ENCODE measurements around the gene MAD1L1.

The MAD1L1 gene

DNA sequence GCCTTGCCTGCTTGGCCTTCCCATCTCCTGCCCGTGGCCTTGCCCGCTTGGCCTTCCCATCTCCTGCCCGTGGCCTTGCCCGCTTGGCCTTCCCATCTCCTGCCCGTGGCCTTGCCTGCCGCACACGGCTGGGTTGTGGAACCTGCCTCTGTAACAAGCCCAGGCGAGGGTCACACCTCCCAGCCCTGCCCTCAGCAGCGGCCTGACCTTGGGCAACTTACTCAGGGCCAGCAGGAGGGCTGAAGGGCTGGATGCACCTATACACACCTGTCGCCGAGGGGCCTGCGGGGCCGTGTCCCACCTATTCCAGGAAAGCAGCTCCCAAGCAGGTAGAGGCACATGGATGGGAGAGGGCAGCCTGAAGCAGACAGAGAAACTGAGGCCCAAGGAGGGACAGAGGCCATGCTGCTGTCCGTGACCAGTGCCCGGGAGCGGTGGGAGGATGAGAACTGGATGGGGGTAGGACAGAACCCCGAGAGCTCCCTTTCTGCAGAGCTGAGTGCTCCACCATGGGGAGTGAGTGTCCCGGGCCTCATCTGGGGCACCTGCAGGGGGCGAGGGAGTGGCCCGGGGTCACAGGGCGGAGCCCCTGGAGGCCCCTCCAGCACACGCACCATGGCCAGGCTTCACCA, 285.0 kb downstream of the MAD1L1 start:
- no peak overlapping the region for H3K27ac ChIP-seq
- no peak for DNase-seq (ENCODE audit: low spot score)
- no peak for TF ChIP-seq CTCF (conservative IDR thresholded peaks at IDR 0.05; ENCODE audit: low read depth)
- CTCF ChIA-PET: no interaction called here
- POLR2A ChIA-PET (ENCODE audit: low non-redundant PET): no interaction called here

- CTCF ChIA-PET: no interaction called here
- POLR2A ChIA-PET (ENCODE audit: low non-redundant PET): no interaction called here
- TF ChIP-seq CTCF (conservative IDR thresholded peaks at IDR 0.05; ENCODE audit: low read depth): no peak
- H3K27ac ChIP-seq: no peak overlapping the region
- no peak for DNase-seq (ENCODE audit: low spot score)
Observed at GRCh38 chr7:1946773-1947450, 285.8 kb downstream of the MAD1L1 start.

DNA sequence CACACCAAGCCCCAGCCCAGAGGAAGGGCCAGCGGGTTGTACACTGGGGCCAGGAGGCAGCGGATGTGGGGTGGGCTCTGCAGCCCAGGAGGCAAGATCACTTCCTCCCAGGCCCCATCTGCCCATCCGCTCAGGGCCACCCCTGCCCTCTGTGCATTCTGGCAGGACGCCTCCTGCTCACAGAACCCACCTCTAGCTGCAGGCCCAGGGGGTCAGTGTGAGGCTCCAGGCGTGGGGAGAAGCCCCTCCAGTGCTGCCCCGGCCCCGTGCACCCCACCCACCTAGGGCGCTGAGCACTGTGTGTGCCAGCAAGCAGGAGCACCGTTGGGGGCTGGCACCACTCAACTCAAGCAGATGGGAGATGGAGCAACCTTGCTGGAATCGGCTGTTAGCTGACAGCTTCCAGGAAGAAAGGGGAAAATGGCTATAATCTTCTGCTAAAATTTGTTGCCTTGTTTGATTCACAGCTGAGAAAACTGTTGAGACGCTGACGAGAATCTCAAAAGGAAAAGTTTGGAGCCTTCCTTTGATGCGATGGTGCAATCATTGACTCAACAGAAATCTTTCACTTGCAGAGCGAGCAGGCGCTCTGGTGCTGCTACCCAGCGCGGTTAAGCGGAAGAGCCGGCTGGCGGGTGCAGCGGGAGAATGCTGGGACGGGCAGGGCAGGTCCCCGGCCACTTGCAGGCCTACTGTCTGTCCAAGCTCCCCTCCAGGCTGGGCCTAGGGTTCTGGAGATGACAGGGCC, 286.5 kb downstream of the MAD1L1 start:
- POLR2A ChIA-PET (ENCODE audit: low non-redundant PET): no interaction called here
- no peak for TF ChIP-seq CTCF (conservative IDR thresholded peaks at IDR 0.05; ENCODE audit: low read depth)
- CTCF ChIA-PET: no interaction called here
- no peak for DNase-seq (ENCODE audit: low spot score)
- no peak overlapping the region for H3K27ac ChIP-seq

DNA sequence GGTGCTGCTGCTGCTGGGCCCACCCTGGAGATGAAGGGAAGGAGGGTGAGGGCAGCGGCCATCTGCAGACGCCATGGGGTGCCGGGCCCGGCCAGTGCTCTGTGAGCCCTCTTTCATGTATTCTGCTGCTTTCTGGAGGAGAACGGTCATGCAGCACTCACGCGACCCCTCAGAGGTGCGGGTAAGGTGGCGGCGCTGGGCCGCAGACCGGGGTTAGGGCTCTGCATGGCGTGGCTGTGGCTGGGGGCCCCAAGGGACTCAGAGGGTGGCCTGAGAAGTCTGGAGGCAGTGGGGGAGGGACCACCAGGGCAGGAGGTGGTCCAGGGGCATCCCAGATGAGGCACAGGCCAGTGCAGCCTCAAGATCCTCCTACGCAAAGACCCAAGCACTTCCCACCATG, 287.2 kb downstream of the MAD1L1 start:
- no peak for DNase-seq (ENCODE audit: low spot score)
- H3K27ac ChIP-seq: no peak overlapping the region
- ChIA-PET CTCF (no interaction called here), POLR2A (ENCODE audit: low non-redundant PET) (no interaction called here)
- TF ChIP-seq CTCF (conservative IDR thresholded peaks at IDR 0.05; ENCODE audit: low read depth): no peak

- ChIA-PET CTCF (no interaction called here), POLR2A (ENCODE audit: low non-redundant PET) (no interaction called here)
- H3K27ac ChIP-seq: no peak overlapping the region
- no peak for DNase-seq (ENCODE audit: low spot score)
- no peak for TF ChIP-seq CTCF (conservative IDR thresholded peaks at IDR 0.05; ENCODE audit: low read depth)
Observed at GRCh38 chr7:1944619-1945210, 288.0 kb downstream of the MAD1L1 start.

DNA sequence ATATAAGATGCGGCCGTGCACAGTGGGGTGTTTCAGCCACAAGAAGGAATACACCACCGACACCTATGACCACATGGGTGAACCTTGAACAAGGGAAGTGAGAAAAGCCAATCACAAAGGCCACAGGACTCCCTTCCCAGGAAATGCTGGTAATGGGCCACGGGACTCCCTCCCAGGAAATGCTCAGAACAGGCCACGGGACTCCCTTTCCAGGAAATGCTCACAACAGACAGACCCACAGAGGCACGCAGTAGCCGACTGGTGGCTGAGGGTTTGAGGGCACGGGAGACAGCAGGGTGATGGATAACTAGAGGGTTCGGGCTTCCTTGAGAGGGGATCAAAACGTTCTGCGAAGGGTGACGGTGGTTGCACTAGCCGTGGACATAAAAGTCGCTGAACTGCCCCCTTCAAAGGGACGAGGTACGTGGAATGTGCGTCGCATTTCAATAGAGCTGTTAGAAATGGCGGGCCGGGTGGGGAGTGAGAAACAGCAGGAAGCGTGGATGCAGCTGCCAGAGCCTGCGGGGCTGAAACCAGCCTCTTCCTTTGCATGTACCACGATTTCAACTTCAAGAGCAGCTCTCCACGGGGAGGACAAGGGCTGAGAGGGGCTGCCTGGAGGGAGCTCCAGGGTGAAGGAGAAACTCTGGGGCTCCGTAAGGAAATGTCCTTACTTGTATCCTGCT, 288.7 kb downstream of the MAD1L1 start:
- ChIA-PET POLR2A (ENCODE audit: low non-redundant PET) (no interaction called here), CTCF (no interaction called here)
- TF ChIP-seq CTCF (conservative IDR thresholded peaks at IDR 0.05; ENCODE audit: low read depth): no peak

More for the DNA sequence above, 288.7 kb downstream of the MAD1L1 start:
- H3K27ac ChIP-seq: no peak overlapping the region
- no peak for DNase-seq (ENCODE audit: low spot score)

All from RWPE1 (cell line).